ENCODE measurements around the gene WDR1. TPM values are rescaled to one million over a fixed set of nuclear protein-coding genes. Genes with fewer than 3 reads are reported as not detected.

WDR1 gene
- total RNA-seq, 1 donor = 314 TPM

DNA sequence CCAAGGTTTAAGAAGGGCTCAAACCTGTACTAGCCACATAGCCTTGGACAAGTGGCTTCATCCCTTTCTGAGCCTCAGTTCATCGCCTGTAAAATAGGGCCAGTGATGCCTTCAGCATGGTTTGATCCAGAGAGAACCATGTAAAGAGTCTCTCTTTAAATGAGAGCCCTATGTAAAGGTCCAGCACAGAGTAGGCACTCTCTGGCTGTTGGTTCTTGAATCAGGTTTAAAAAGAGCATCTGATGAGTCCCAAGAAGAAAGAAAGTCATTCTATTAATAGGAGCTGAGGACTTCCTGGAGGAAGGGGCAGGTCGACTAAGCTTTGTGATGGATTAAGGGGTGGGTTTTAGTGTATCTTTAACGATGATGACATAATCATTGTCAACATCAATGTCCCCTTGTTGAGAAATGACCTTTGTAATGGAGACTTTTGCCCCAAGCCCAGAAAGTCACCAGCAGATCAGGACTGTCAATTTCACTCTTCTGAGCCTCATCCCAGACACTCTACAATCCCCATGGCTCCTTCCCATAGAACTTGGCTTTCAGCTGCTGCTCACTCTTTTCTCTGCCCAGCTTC lies 91.3 kb downstream of the WDR1 start:
- H3K4me1 ChIP-seq (ENCODE audit: insufficient read depth, low read length) = no peaks in the 10 kb centered on the region
- no peak for TF ChIP-seq CTCF (IDR thresholded peaks at IDR 0.05; ENCODE audit: extremely low read depth, low read depth, low read length)
- H3K27me3 ChIP-seq (ENCODE audit: insufficient read depth, low read length) = no peaks in the 10 kb centered on the region

More for the DNA sequence above, 91.3 kb downstream of the WDR1 start:
- no peaks in the 10 kb centered on the region for H3K36me3 ChIP-seq (ENCODE audit: insufficient read depth, low read length)
- DNase-seq (ENCODE audit: insufficient read length, low spot score, missing footprints) = no peak
- no peak overlapping the region for H3K4me2 ChIP-seq (ENCODE audit: insufficient read depth, low read length)
- H3K4me3 ChIP-seq (ENCODE audit: insufficient read depth, low read length) = no peak overlapping the region
- H3K9me3 ChIP-seq (ENCODE audit: low read depth, low read length) = no peaks in the 10 kb centered on the region
- H4K20me1 ChIP-seq (ENCODE audit: insufficient read depth, low read length) = no peaks in the 10 kb centered on the region
- no peaks in the 10 kb centered on the region for H3K79me2 ChIP-seq (ENCODE audit: insufficient read depth, low read length)
- H2AFZ ChIP-seq (ENCODE audit: low read length) = no peak overlapping the region
- H3K27ac ChIP-seq (ENCODE audit: low read depth, low read length) = no peak overlapping the region

Small RNAs within 50 kb of the gene (small RNA-seq; reads per million reads assigned to genes)
- gene AC093664.1 = not detected
- not detected for gene MIR3138
- gene RNA5SP155 = not detected

Other genes starting within 250 kb of the WDR1 start
- 2.5 and 3.5 TPM in 2 replicates for gene SLC2A9, start 95.3 kb downstream of the WDR1 start, total RNA-seq